Prostate gland (tissue), 2 donors: ENCODE data around the gene SMC5. TPM values are rescaled to one million over a fixed set of nuclear protein-coding genes. Genes with fewer than 3 reads are reported as not detected.

Source experiments
- DNase-seq: peaks from one replicate; pipeline ENCODE4 v3.0.0-alpha.2; 2019; ENCODE audit warnings: low spot score
- H3K27ac ChIP-seq, 2 donors: fragments of 200-600 bp; sonication (generic); 2 replicates each; pipeline ENCODE4 v1.5.1; 2017 to 2019
- H3K27me3 ChIP-seq: fragments of 200-600 bp; sonication (generic); replicated peaks from 2 replicates; pipeline ENCODE4 v1.5.1; 2019; ENCODE audit not compliant: insufficient read depth
- H3K36me3 ChIP-seq, 2 donors: fragments of 200-600 bp; sonication (generic); 1 replicate in 1 of 2; 2 replicates in 1 of 2; pipeline versions ENCODE4 v1.5.1 to v1.8.1; 2017 to 2019
- H3K4me1 ChIP-seq: fragments of 200-600 bp; sonication (generic); replicated peaks from 2 replicates; pipeline ENCODE4 v1.5.1; 2019
- H3K4me3 ChIP-seq, 2 donors: fragments of 200-600 bp; sonication (generic); 2 replicates each; pipeline ENCODE4 v1.5.1; 2017 to 2019
- H3K9me3 ChIP-seq: fragments of 200-600 bp; sonication (generic); 2 replicates; pipeline ENCODE4 v1.5.1; 2017
- POLR2A ChIP-seq: fragments of 450-650 bp; IDR thresholded peaks from one replicate; pipeline ENCODE4 v1.6.1; 2016; ENCODE audit warnings: antibody characterized with exemption, mild to moderate bottlenecking
- POLR2AphosphoS5 ChIP-seq: sonication (generic); formaldehyde crosslinking; IDR thresholded peaks from one replicate; pipeline ENCODE4 v1.6.1; 2017; ENCODE audit warnings: antibody characterized with exemption
- WGBS: methylation state at CpG from one replicate; pipeline ENCODE4 v1.1.5; 2018; 5-methylcytosine and 5-hydroxymethylcytosine counted together
- intact Hi-C: fragments of 100-400 bp; cut with DNase I; formaldehyde crosslinking; loops from one replicate; pipeline ENCODE4 v1.14.2; 2022
- total RNA-seq, 2 donors: library from RNA; depleted of rRNA; stranded (reverse); fragments of >200 nt; gene quantifications; one replicate each; pipeline ENCODE4 v1.1.0, GENCODE V29; 2016
- TF ChIP-seq, protein P1 (sequence below), 4 experiments: fragments of 200-600 bp in 2 of 4; fragments of 450-650 bp in 2 of 4; sonication (generic) in 2 of 4; IDR thresholded peaks; 1 replicate in 3 of 4; 2 replicates in 1 of 4; pipeline ENCODE4 v1.5.1; 2016 to 2019; ENCODE audit warnings: antibody characterized with exemption in 4 of 4, mild to moderate bottlenecking in 2 of 4, moderate library complexity in 2 of 4

Gene SMC5
- total RNA-seq, 2 donors from 2014 or later, result 28.7 to 29.7 TPM

DNA sequence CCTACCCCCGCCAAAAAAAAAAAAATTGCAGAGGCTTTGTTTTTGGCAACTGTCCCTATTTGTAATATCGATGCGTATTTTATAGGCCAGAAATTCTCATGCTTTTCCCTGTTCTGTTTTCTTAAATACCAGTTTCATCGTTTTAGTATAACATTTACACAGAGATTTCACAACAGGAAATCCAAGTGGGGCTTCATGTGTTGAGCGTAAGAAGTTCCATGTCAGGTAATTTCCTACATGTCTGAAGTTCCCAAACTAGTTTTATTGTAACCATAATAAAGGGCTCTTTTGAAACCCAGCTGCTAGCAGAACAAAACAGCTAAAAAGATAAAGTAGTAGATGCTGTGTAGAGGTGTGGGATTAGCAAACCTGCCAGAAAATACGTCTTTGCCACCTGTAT lies 4.2 kb downstream of the SMC5 start:
- Histone ChIP-seq H3K4me1 (peaks cover 11% of the 10 kb centered on the region), H3K9me3 (no peaks in the 10 kb centered on the region), H3K27ac (peak overlapping the region; percentile 18 to 37), H3K4me3 (no peak overlapping the region), H3K36me3 (no peaks in the 10 kb centered on the region), H3K27me3 (no peaks in the 10 kb centered on the region)
- DNase-seq, result peak; percentile 39
- 16% methylated on average over 6 of the region's 6 CpGs for WGBS
- TF ChIP-seq, protein P1, sequence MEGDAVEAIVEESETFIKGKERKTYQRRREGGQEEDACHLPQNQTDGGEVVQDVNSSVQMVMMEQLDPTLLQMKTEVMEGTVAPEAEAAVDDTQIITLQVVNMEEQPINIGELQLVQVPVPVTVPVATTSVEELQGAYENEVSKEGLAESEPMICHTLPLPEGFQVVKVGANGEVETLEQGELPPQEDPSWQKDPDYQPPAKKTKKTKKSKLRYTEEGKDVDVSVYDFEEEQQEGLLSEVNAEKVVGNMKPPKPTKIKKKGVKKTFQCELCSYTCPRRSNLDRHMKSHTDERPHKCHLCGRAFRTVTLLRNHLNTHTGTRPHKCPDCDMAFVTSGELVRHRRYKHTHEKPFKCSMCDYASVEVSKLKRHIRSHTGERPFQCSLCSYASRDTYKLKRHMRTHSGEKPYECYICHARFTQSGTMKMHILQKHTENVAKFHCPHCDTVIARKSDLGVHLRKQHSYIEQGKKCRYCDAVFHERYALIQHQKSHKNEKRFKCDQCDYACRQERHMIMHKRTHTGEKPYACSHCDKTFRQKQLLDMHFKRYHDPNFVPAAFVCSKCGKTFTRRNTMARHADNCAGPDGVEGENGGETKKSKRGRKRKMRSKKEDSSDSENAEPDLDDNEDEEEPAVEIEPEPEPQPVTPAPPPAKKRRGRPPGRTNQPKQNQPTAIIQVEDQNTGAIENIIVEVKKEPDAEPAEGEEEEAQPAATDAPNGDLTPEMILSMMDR (IDR thresholded peaks at IDR 0.05), result no peak
- TF ChIP-seq POLR2A, result no peak
- peak; percentile 83 for TF ChIP-seq POLR2AphosphoS5
- intact Hi-C loops, result no loop called here

DNA sequence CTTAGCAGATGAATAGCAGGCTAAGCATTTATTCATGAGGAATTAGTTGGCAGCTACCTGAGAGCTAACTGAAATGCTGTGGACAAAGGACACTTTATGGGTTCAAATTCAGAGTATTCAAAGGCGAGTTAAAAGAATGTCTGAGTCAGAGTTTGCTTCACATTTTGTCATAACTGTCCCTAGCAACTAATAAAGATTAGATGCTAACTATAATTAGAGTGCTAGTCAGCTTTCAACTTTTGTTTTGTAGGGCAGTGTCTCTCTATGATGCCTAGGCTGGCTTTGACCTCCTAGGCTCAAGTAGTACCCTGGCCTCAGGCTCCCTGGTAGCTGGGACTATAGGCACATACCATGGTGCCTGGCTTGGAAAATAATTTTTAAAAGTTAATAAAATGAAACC lies 4.6 kb downstream of the SMC5 start:
- Histone ChIP-seq H3K36me3 (no peaks in the 10 kb centered on the region), H3K27me3 (no peaks in the 10 kb centered on the region), H3K27ac (peak overlapping the region; percentile 18 to 37), H3K9me3 (no peaks in the 10 kb centered on the region), H3K4me1 (peaks cover 11% of the 10 kb centered on the region), H3K4me3 (no peak overlapping the region)
- DNase-seq, result no peak
- TF ChIP-seq POLR2AphosphoS5, result no peak
- TF ChIP-seq, protein P1 (IDR thresholded peaks at IDR 0.05), result no peak
- TF ChIP-seq POLR2A, result no peak
- WGBS, result 22% methylated on average over 1 of the region's 1 CpG
- intact Hi-C loops, result no loop called here

DNA sequence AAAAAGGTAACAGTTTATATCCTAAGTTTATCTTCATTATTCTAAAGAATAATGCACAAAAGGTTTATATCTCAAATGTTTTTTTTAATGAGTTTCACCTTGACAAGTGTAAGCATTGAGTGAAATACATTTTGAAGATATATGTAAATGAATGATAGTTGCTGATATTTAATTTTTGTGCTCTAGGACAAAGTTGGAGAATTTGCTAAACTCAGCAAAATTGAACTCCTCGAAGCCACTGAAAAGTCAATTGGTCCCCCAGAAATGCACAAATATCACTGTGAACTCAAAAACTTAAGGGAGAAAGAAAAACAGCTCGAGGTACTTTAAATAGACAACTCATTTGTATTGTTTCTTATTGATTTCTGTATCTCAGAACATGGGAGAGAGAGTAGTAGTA lies 19.5 kb downstream of the SMC5 start:
- 93% methylated on average over 2 of the region's 2 CpGs for WGBS
- H3K4me3 ChIP-seq, result no peak overlapping the region
- intact Hi-C loops, result no loop called here
- no peak overlapping the region for H3K27ac ChIP-seq
- TF ChIP-seq, protein P1 (IDR thresholded peaks at IDR 0.05), result no peak
- TF ChIP-seq POLR2AphosphoS5, result no peak
- TF ChIP-seq POLR2A, result no peak
- no peaks in the 10 kb centered on the region for H3K9me3 ChIP-seq
- no peak for DNase-seq
- H3K4me1 ChIP-seq, result no peaks in the 10 kb centered on the region
- no peaks in the 10 kb centered on the region for H3K36me3 ChIP-seq
- no peaks in the 10 kb centered on the region for H3K27me3 ChIP-seq

DNA sequence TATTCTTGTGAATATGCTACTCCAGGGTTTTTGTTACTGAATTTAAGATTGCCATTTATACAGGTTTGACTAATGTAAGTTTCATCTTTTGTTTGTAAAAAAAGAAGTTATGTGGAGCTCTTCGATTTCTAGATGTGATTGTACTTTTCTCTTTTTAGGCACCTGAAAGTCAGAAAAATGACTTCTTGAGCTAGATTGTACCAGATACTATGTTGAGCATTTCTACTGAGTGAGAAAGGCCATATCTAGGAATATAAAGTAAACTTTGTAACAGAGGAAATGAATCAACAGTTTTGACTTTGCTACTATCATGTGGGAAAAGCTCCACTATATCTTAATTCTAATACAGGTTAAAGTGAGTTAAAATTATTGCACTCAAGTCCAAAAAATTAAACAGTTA lies 25.1 kb downstream of the SMC5 start:
- Histone ChIP-seq H3K36me3 (no peaks in the 10 kb centered on the region), H3K4me1 (no peaks in the 10 kb centered on the region), H3K9me3 (no peaks in the 10 kb centered on the region), H3K27me3 (no peaks in the 10 kb centered on the region), H3K27ac (no peak overlapping the region), H3K4me3 (no peak overlapping the region)
- TF ChIP-seq POLR2A (no peak), POLR2AphosphoS5 (no peak)
- TF ChIP-seq, protein P1 (IDR thresholded peaks at IDR 0.05), result no peak
- 93% methylated on average over 1 of the region's 1 CpG for WGBS
- no peak for DNase-seq
- intact Hi-C loops, result no loop called here

DNA sequence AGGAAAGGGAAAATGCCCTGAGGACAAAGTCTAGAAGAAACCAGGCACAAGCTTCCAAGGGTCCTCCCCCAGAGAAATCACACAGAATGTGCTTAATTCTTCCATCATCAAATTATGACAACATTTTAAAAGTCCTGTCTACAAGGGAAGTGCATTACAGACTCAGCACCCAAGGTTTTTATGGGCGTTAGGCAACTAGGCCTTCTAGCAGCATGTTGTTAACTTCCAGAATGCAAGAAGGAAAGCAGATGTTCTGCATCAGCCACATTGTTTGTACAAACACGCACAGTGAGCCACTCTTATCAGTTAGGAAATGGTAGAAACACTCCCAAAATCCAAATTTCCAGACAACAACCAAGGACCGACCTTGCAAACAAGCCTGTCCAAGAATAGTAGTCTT lies 26.5 kb downstream of the SMC5 start:
- no peaks in the 10 kb centered on the region for H3K27me3 ChIP-seq
- no peaks in the 10 kb centered on the region for H3K4me1 ChIP-seq
- TF ChIP-seq POLR2A, result no peak
- TF ChIP-seq POLR2AphosphoS5, result no peak
- TF ChIP-seq, protein P1 (IDR thresholded peaks at IDR 0.05), result no peak
- no peak overlapping the region for H3K4me3 ChIP-seq
- H3K27ac ChIP-seq, result no peak overlapping the region
- WGBS, result 58% methylated on average over 3 of the region's 3 CpGs
- no peaks in the 10 kb centered on the region for H3K9me3 ChIP-seq
- intact Hi-C loops, result no loop called here
- H3K36me3 ChIP-seq, result no peaks in the 10 kb centered on the region
- no peak for DNase-seq
